Natural killer cell (primary cell): ENCODE results near the gene FA2H. TPM values are rescaled to one million over a fixed set of nuclear protein-coding genes. Genes with fewer than 3 reads are reported as not detected.

Experiments used
- ATAC-seq, 3 donors: fragments of 150-1000 bp in 2 of 3; fragments of 200-7000 bp in 1 of 3; cut with Tn5 transposase; 1 replicate in 1 of 3; 2 replicates in 2 of 3; pipeline ENCODE4 v1.10.0; 2021; ENCODE audit warnings: mild to moderate bottlenecking in 2 of 3, moderate library complexity in 2 of 3
- DNase-seq, 2 donors: peaks; one replicate each; pipeline versions ENCODE4 v3.0.0 to v3.0.0-alpha.2; 2013 to 2021; ENCODE audit warnings: mixed read lengths in 1 of 2
- H3K27ac ChIP-seq: one replicate; pipeline ENCODE4 v1.5.1; 2013; ENCODE audit warnings: mild to moderate bottlenecking, low read length
- H3K27me3 ChIP-seq: one replicate; pipeline ENCODE4 v1.6.1; 2013; ENCODE audit warnings: low read length; ENCODE audit not compliant: control insufficient read depth, insufficient read depth
- H3K36me3 ChIP-seq: one replicate; pipeline ENCODE4 v1.6.1; 2013; ENCODE audit warnings: low read length; ENCODE audit not compliant: control insufficient read depth, insufficient read depth
- H3K4me1 ChIP-seq: one replicate; pipeline ENCODE4 v1.6.1; 2013; ENCODE audit warnings: low read length; ENCODE audit not compliant: control insufficient read depth, insufficient read depth
- H3K4me3 ChIP-seq: one replicate; pipeline ENCODE4 v1.5.1; 2013; ENCODE audit warnings: low read length
- H3K9me3 ChIP-seq: one replicate; pipeline ENCODE4 v1.6.1; 2013; ENCODE audit warnings: low read length; ENCODE audit not compliant: control insufficient read depth, insufficient read depth
- H3K27ac Mint-ChIP-seq, 2 donors: one replicate each; pipeline ENCODE4 v1.8.0; 2022; ENCODE audit warnings: mild to moderate bottlenecking in 2 of 2, mixed read lengths in 2 of 2, moderate library complexity in 1 of 2
- H3K27me3 Mint-ChIP-seq, 2 donors: one replicate each; pipeline ENCODE4 v1.8.0; 2022; ENCODE audit warnings: low read depth in 2 of 2, mixed read lengths in 2 of 2
- H3K36me3 Mint-ChIP-seq: one replicate; pipeline ENCODE4 v1.8.0; 2022; ENCODE audit warnings: mixed read lengths
- H3K4me1 Mint-ChIP-seq, 2 donors: one replicate each; pipeline ENCODE4 v1.8.0; 2022; ENCODE audit warnings: mixed read lengths in 2 of 2
- H3K4me3 Mint-ChIP-seq: one replicate; pipeline ENCODE4 v1.8.0; 2022; ENCODE audit warnings: mild to moderate bottlenecking, moderate library complexity, mixed read lengths
- H3K9me3 Mint-ChIP-seq, 2 donors: one replicate each; pipeline ENCODE4 v1.8.0; 2022; ENCODE audit warnings: mixed read lengths in 2 of 2
- CTCF ChIP-seq: fragments of 200-600 bp; IDR thresholded peaks from one replicate; pipeline ENCODE4 v1.8.0; 2022; ENCODE audit warnings: antibody characterized with exemption
- WGBS: methylation state at CpG from one replicate; pipeline ENCODE4 v1.1.7; 2013; ENCODE audit warnings: missing lambda C conversion rate; ENCODE audit not compliant: insufficient coverage; 5-methylcytosine and 5-hydroxymethylcytosine counted together
- intact Hi-C: fragments of 100-400 bp; cut with micrococcal nuclease; formaldehyde crosslinking; loops from one replicate; pipeline ENCODE4 v1.14.2; 2022
- total RNA-seq, 4 donors: library from RNA; stranded (reverse); fragments of 120-200 nt in 1 of 4; gene quantifications; one replicate each; pipeline versions ENCODE4 v1.2.3 to v1.2.4, GENCODE V29; 2013 to 2022

Gene FA2H
- total RNA-seq, 3 donors from 2014 or later (not counting 1 experiment from before 2014, with no cell fraction given): 0.14 to 0.93 TPM; not detected in 1

DNA sequence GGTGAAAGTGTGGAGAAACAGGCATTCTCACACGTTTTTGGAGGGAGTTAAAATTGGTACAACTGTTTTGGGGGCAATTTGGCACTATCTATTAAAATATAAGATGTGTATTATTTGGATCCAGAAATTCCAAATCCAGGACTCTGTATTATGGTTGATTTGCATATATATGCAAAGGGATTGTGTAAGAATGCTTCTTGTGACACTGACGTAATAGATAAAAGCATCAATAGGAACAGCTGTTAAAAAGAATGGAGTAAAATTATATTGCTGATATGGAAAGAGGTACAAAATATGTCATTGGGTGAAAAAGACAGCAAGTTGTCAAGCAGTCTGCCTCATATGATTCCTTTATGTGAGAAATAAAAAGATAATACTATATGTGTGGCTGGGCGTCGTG lies 17.3 kb downstream of the FA2H start:
- Histone ChIP-seq H3K4me3 (no peak overlapping the region), H3K9me3 (no peaks in the 10 kb centered on the region), H3K36me3 (no peaks in the 10 kb centered on the region), H3K27me3 (no peaks in the 10 kb centered on the region), H3K4me1 (no peaks in the 10 kb centered on the region), H3K27ac (no peak overlapping the region)
- H3K27me3 Mint-ChIP-seq: peaks cover 7 to 13% of the 10 kb centered on the region in 2 donors
- no peak overlapping the region for H3K27ac Mint-ChIP-seq
- DNase-seq: no peak
- no peak for TF ChIP-seq CTCF
- intact Hi-C loops: no loop called here
- no peak for ATAC-seq
- H3K4me3 Mint-ChIP-seq: no peak overlapping the region
- no peaks in the 10 kb centered on the region for H3K36me3 Mint-ChIP-seq
- WGBS: 86% methylated on average over 4 of the region's 4 CpGs
- H3K9me3 Mint-ChIP-seq: no peaks in the 10 kb centered on the region
- H3K4me1 Mint-ChIP-seq: no peaks in the 10 kb centered on the region

DNA sequence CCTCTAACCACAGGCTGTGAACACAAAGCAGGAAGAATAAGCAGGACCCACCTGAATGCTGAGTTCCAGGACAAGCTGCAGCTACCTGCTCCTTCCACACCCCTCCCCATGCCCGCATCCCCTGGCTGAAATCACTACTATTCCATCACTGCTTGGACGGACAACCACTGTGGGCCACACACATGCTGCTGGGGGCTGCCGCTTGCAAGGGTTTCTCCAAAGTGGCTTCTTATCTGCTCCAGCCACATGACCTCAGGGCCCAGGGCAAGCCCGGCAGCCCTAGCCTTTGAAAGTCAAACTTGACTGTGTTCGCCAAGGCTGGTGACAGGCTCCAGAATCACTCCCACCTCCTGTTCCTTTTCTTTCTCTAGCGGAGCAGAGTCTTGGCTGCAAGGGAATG lies 18.4 kb downstream of the FA2H start:
- no peaks in the 10 kb centered on the region for H3K4me1 ChIP-seq
- H3K4me3 Mint-ChIP-seq: no peak overlapping the region
- peaks cover 11 to 13% of the 10 kb centered on the region in 2 donors for H3K27me3 Mint-ChIP-seq
- H3K9me3 Mint-ChIP-seq: no peaks in the 10 kb centered on the region
- H3K9me3 ChIP-seq: no peaks in the 10 kb centered on the region
- H3K4me1 Mint-ChIP-seq: no peaks in the 10 kb centered on the region
- intact Hi-C loops: no loop called here
- no peak overlapping the region for H3K27ac ChIP-seq
- no peak overlapping the region for H3K27ac Mint-ChIP-seq
- H3K36me3 Mint-ChIP-seq: no peaks in the 10 kb centered on the region
- no peaks in the 10 kb centered on the region for H3K27me3 ChIP-seq
- no peak for TF ChIP-seq CTCF
- ATAC-seq: no peak
- H3K36me3 ChIP-seq: no peaks in the 10 kb centered on the region
- no peak for DNase-seq
- no peak overlapping the region for H3K4me3 ChIP-seq
- 95% methylated on average over 5 of the region's 6 CpGs for WGBS

DNA sequence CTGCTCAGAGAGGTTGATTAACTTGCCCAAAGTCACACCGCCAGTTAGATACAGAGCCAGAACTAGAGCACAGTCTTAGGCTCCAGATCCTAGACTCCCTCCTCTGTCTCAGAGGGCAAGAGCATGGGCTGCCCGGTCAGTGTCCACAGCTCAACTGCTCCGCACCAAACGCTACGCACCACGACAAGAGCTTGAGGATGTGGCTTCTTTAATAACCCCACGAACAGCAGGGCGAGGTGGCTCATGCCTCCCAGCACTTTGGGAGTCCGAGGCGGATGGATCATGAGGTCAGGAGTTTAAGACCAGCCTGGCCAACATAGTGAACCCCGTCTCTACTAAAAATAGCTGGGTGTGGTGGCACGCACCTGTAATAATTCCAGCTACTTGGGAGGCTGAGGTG lies 21.4 kb downstream of the FA2H start:
- no peak for TF ChIP-seq CTCF
- H3K4me1 ChIP-seq: no peaks in the 10 kb centered on the region
- H3K4me3 Mint-ChIP-seq: no peak overlapping the region
- no peaks in the 10 kb centered on the region for H3K36me3 Mint-ChIP-seq
- no peak for ATAC-seq
- WGBS: 87% methylated on average over 12 of the region's 12 CpGs
- H3K4me1 Mint-ChIP-seq: no peaks in the 10 kb centered on the region
- intact Hi-C loops: no loop called here
- H3K27ac ChIP-seq: no peak overlapping the region
- peaks cover 11 to 13% of the 10 kb centered on the region in 2 donors for H3K27me3 Mint-ChIP-seq
- no peak overlapping the region for H3K4me3 ChIP-seq
- no peaks in the 10 kb centered on the region for H3K9me3 ChIP-seq
- H3K27me3 ChIP-seq: no peaks in the 10 kb centered on the region
- no peak overlapping the region for H3K27ac Mint-ChIP-seq
- DNase-seq: no peak
- no peaks in the 10 kb centered on the region for H3K9me3 Mint-ChIP-seq
- no peaks in the 10 kb centered on the region for H3K36me3 ChIP-seq

- Histone ChIP-seq H3K36me3 (no peaks in the 10 kb centered on the region), H3K9me3 (no peaks in the 10 kb centered on the region), H3K4me3 (no peak overlapping the region), H3K27me3 (no peaks in the 10 kb centered on the region), H3K27ac (no peak overlapping the region), H3K4me1 (no peaks in the 10 kb centered on the region)
- Mint-ChIP-seq H3K4me3 (no peak overlapping the region), H3K27me3 (peaks cover 11 to 13% of the 10 kb centered on the region in 2 donors), H3K4me1 (no peaks in the 10 kb centered on the region), H3K36me3 (no peaks in the 10 kb centered on the region), H3K27ac (no peak overlapping the region), H3K9me3 (no peaks in the 10 kb centered on the region)
- 88% methylated on average over 5 of the region's 5 CpGs for WGBS
- intact Hi-C loops: no loop called here
- no peak for TF ChIP-seq CTCF
- ATAC-seq (peak in 1 of 3 donors; percentile 27), DNase-seq (no peak)
Measured at GRCh38 chr16:74752756-74753155, 21.9 kb downstream of the FA2H start.
